ENCODE data around the gene HEPN1. TPM values are rescaled to one million over a fixed set of nuclear protein-coding genes. Genes with fewer than 3 reads are reported as not detected.

Gene HEPN1
- polyA plus RNA-seq, 2 of the 4 experiments (the other 2 are of a cell fraction): not detected

DNA sequence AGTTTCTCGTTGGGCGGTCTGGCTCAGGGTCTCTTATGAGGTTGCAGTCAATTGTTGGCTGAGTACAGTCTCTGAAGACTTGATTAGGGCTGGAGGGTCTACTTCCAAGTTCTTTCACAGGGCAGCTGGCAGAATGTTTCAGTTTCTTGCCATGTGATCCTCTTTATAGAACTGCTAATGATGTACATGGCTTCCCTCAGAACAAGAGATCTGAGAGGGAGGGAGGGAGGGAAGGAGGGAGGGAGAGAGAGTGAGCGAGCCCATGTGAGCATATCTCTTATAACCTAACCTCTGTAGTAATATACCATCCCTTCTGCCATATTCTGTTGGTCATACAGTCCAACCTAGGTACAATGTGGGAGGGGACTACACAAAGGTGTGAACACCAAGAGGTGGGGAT, 32.3 kb downstream of the HEPN1 start:
- DNase-seq (ENCODE audit: low read depth in 1 of 2, low spot score in 1 of 2): no peak
- Histone ChIP-seq H3K4me3 (no peak overlapping the region), H3K27ac (no peak overlapping the region), H3K9me3 (no peaks in the 10 kb centered on the region), H3K4me1 (peaks cover 5% of the 10 kb centered on the region; the same call in 1 of the 3 replicates), H3K4me2 (no peak overlapping the region)
- no peak for FAIRE-seq
- ATAC-seq: no peak
- 18% methylated on average over 3 of the region's 3 CpGs for WGBS (ENCODE audit: missing lambda C conversion rate)
- CTCF ChIA-PET: no interaction called here
- no peak for TF ChIP-seq MAZ (IDR thresholded peaks at IDR 0.05; ENCODE audit: borderline replicate concordance, low read depth, low read length)
- no peak for TF ChIP-seq RAD21 (conservative IDR thresholded peaks at IDR 0.05 in 1 of 2, IDR thresholded peaks at IDR 0.05 in 1 of 2)
- no peak for TF ChIP-seq HOXB13 (CRISPR knock-in tag; IDR thresholded peaks at IDR 0.05; ENCODE audit: low read depth)
- TF ChIP-seq, protein P1, sequence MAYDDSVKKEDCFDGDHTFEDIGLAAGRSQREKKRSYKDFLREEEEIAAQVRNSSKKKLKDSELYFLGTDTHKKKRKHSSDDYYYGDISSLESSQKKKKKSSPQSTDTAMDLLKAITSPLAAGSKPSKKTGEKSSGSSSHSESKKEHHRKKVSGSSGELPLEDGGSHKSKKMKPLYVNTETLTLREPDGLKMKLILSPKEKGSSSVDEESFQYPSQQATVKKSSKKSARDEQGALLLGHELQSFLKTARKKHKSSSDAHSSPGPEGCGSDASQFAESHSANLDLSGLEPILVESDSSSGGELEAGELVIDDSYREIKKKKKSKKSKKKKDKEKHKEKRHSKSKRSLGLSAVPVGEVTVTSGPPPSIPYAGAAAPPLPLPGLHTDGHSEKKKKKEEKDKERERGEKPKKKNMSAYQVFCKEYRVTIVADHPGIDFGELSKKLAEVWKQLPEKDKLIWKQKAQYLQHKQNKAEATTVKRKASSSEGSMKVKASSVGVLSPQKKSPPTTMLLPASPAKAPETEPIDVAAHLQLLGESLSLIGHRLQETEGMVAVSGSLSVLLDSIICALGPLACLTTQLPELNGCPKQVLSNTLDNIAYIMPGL (CRISPR knock-in tag; IDR thresholded peaks at IDR 0.05; ENCODE audit: borderline replicate concordance): no peak
- no peak for TF ChIP-seq KDM5A (IDR thresholded peaks at IDR 0.05)
- no peak for TF ChIP-seq CHD2 (IDR thresholded peaks at IDR 0.05; ENCODE audit: low read length, partially characterized antibody)
- no peak for TF ChIP-seq ZFP36 (IDR thresholded peaks at IDR 0.05; ENCODE audit: borderline replicate concordance, partially characterized antibody)
- POLR2A ChIA-PET: no interaction called here

DNA sequence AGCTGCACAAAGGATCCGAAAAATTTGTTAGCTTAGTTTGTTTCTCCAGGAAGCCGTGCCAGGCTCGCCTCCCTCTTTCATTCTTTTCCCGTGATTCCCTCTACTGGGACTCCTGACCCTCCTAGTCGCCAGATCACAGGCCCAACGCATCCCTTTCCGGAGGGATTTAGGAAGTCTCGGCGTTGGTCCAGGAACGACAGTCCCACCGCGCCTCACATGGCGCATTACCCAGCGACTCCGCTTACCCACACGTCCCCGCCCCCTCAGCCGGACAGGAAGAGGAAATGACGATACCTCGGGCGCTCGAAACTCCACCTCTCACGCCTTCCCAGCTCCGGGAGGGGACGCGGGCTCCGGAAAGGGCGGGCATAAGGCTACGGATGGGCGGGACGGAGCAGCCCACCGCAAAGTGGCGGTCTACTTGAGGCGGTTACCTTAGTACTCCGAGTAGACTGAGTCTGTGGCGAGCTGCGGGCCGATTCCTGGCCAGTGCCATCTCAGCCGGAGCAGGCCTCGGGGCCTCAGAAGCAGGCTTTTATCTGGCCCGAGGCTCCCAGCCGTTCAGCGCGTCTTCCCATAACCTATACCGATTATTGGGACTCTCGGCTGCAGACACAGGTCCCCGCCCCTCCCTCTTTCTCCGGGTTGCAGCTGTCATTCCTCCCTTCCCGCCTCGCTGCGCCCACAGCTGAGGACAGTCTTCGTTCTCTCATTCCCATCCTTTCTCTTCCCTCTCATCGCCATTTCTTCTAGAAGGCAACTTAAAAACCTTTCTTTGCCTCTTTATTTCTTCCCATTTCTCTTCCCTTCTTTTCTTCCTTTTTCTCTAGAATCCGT, 34.9 kb downstream of the HEPN1 start, which contains the start of gene CCDC15:
Gene CCDC15, plus strand, starts transcription at position 450 of the 837 bp plus-strand sequence. CDS start 531 bp downstream, outside the sequence.
- H3K4me2 ChIP-seq: peak within 1 kb of the TSS; percentile 97
- H3K4me1 ChIP-seq: peaks cover 5% of the 10 kb centered on the region; the same call in 1 of the 3 replicates
- CTCF ChIA-PET: interaction anchor here (1.0 to 2.8 kb wide), 7 partner anchors 11 to 479 kb away, joined by 3 to 14 read pairs (median 3); no protein-coding TSS in a partner anchor
- ATAC-seq: peak; percentile 100
- H3K4me3 ChIP-seq: peak within 1 kb of the TSS; percentile 76
- 0% methylated on average over 21 of the region's 54 CpGs for WGBS (ENCODE audit: missing lambda C conversion rate)
- peak; percentile 81 to 94 for DNase-seq (ENCODE audit: low read depth in 1 of 2, low spot score in 1 of 2)
- H3K27ac ChIP-seq: peak within 1 kb of the TSS; percentile 89
- H3K9me3 ChIP-seq: no peaks in the 10 kb centered on the region
- POLR2A ChIA-PET: interaction anchor here (0.5 to 1.8 kb wide), 10 partner anchors 10 to 638 kb away, joined by 3 to 35 read pairs (median 3); partner anchors contain the start of gene HEPACAM
- no peak for FAIRE-seq
- TF ChIP-seq MYC (IDR thresholded peaks at IDR 0.05; ENCODE audit: borderline replicate concordance, low read length): no peak
- TF ChIP-seq EP300 (IDR thresholded peaks at IDR 0.05): no peak
- TF ChIP-seq E2F6 (IDR thresholded peaks at IDR 0.05; ENCODE audit: borderline replicate concordance, low read depth): peak; percentile 29; the same call in 1 of the 2 replicates
- peak; percentile 46; the same call in 1 of the 2 replicates for TF ChIP-seq PBX3 (IDR thresholded peaks at IDR 0.05)
- TF ChIP-seq, protein P2, sequence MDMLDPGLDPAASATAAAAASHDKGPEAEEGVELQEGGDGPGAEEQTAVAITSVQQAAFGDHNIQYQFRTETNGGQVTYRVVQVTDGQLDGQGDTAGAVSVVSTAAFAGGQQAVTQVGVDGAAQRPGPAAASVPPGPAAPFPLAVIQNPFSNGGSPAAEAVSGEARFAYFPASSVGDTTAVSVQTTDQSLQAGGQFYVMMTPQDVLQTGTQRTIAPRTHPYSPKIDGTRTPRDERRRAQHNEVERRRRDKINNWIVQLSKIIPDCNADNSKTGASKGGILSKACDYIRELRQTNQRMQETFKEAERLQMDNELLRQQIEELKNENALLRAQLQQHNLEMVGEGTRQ (IDR thresholded peaks at IDR 0.05): peak; percentile 22; the same call in 1 of the 2 replicates
- no peak for TF ChIP-seq GATA3 (IDR thresholded peaks at IDR 0.05; ENCODE audit: borderline replicate concordance)
- TF ChIP-seq JUN (IDR thresholded peaks at IDR 0.05): peak in 1 of 2 experiments; percentile 68; a peak in 2 of 5 replicates
- TF ChIP-seq RCOR1 (IDR thresholded peaks at IDR 0.05; ENCODE audit: low read depth, low read length): no peak
- TF ChIP-seq POLR2A (IDR thresholded peaks at IDR 0.05; ENCODE audit: low read length): peak; percentile 86
- peak; percentile 77 for TF ChIP-seq PHF8 (IDR thresholded peaks at IDR 0.05; ENCODE audit: borderline replicate concordance, low read depth)
- peak; percentile 83 for TF ChIP-seq MAX (IDR thresholded peaks at IDR 0.05)
- TF ChIP-seq BCL3 (IDR thresholded peaks at IDR 0.05): peak; percentile 83; the same call in 2 of the 3 replicates
